ENCODE measurements around the gene SLC16A7.

GRCh38 chr12:59646636-59647035, 50.8 kb downstream of the SLC16A7 start:
- TF ChIP-seq TCF4 (CRISPR knock-in tag; IDR thresholded peaks at IDR 0.05; ENCODE audit: borderline replicate concordance) (no peak), OSR1 (CRISPR knock-in tag; IDR thresholded peaks at IDR 0.05) (no peak), PATZ1 (CRISPR knock-in tag; IDR thresholded peaks at IDR 0.05; ENCODE audit: borderline replicate concordance) (no peak), CREB5 (CRISPR knock-in tag; IDR thresholded peaks at IDR 0.05; ENCODE audit: low read depth) (no peak), POU6F1 (CRISPR knock-in tag; IDR thresholded peaks at IDR 0.05; ENCODE audit: borderline replicate concordance, low read depth) (no peak), ARNTL (CRISPR knock-in tag; IDR thresholded peaks at IDR 0.05; ENCODE audit: borderline replicate concordance, low read depth) (no peak), ZNF70 (CRISPR knock-in tag; IDR thresholded peaks at IDR 0.05) (no peak), ISL1 (CRISPR knock-in tag; IDR thresholded peaks at IDR 0.05) (no peak), ESRRG (CRISPR knock-in tag; IDR thresholded peaks at IDR 0.05) (no peak)
